ENCODE measurements around the gene PIANP. TPM values are rescaled to one million over a fixed set of nuclear protein-coding genes. Genes with fewer than 3 reads are reported as not detected.

PIANP gene
- total and polyA plus RNA-seq, 2 experiments from 2014 or later = 0.36 to 5.0 TPM

GRCh38 chr12:6688999-6689882 lies 11.4 kb downstream of the PIANP start, which contains the start of gene ZNF384:
ZNF384 (minus strand) TSS chr12:6689375; CDS start chr12:6679520, 9,855 bp downstream.
- DNase-seq (ENCODE audit: low read depth in 1 of 2, low spot score in 1 of 2) = peak; percentile 98 to 99
- peaks cover 13% of the 10 kb centered on the region for H3K4me1 ChIP-seq (ENCODE audit: low read depth)
- H3K27me3 ChIP-seq = no peaks in the 10 kb centered on the region
- no peaks in the 10 kb centered on the region for H3K9me3 ChIP-seq (ENCODE audit: low read depth)
- TF ChIP-seq CTCF (IDR thresholded peaks at IDR 0.05; ENCODE audit: low read depth, low read length) = peak; percentile 19
- H3K4me3 ChIP-seq = peak within 1 kb of the TSS; percentile 65
- peak within 1 kb of the TSS; percentile 84 for H3K27ac ChIP-seq
- peaks cover 2% of the 10 kb centered on the region for H3K36me3 ChIP-seq

GRCh38 chr12:6688543-6688998 lies 12.0 kb downstream of the PIANP start:
- Histone ChIP-seq H3K4me3 (peak overlapping the region; percentile 65), H3K27me3 (no peaks in the 10 kb centered on the region), H3K36me3 (peaks cover 5% of the 10 kb centered on the region), H3K9me3 (ENCODE audit: low read depth) (no peaks in the 10 kb centered on the region), H3K27ac (peak overlapping the region; percentile 84), H3K4me1 (ENCODE audit: low read depth) (peaks cover 13% of the 10 kb centered on the region)
- no peak for TF ChIP-seq CTCF (IDR thresholded peaks at IDR 0.05; ENCODE audit: low read depth, low read length)
- peak in 1 of 2 donors; percentile 35 for DNase-seq (ENCODE audit: low read depth in 1 of 2, low spot score in 1 of 2)

- Histone ChIP-seq H3K27me3 (no peaks in the 10 kb centered on the region), H3K9me3 (ENCODE audit: low read depth) (no peaks in the 10 kb centered on the region), H3K27ac (no peak overlapping the region), H3K4me3 (no peak overlapping the region), H3K36me3 (peaks cover 5% of the 10 kb centered on the region), H3K4me1 (ENCODE audit: low read depth) (peaks cover 13% of the 10 kb centered on the region)
- TF ChIP-seq CTCF (IDR thresholded peaks at IDR 0.05; ENCODE audit: low read depth, low read length) = no peak
- DNase-seq (ENCODE audit: low read depth in 1 of 2, low spot score in 1 of 2) = no peak
Observed at GRCh38 chr12:6685814-6686213, 14.8 kb downstream of the PIANP start.

- peak; percentile 49 to 50 for DNase-seq (ENCODE audit: low read depth in 1 of 2, low spot score in 1 of 2)
- TF ChIP-seq CTCF (IDR thresholded peaks at IDR 0.05; ENCODE audit: low read depth, low read length) = peak; percentile 55
- Histone ChIP-seq H3K4me3 (no peak overlapping the region), H3K9me3 (ENCODE audit: low read depth) (no peaks in the 10 kb centered on the region), H3K36me3 (peaks cover 5% of the 10 kb centered on the region), H3K27me3 (no peaks in the 10 kb centered on the region), H3K4me1 (ENCODE audit: low read depth) (peaks cover 10% of the 10 kb centered on the region), H3K27ac (no peak overlapping the region)
Observed at GRCh38 chr12:6684609-6685008, 16.0 kb downstream of the PIANP start.

- DNase-seq (ENCODE audit: low read depth in 1 of 2, low spot score in 1 of 2) = no peak
- TF ChIP-seq CTCF (IDR thresholded peaks at IDR 0.05; ENCODE audit: low read depth, low read length) = no peak
- no peak overlapping the region for H3K27ac ChIP-seq
- H3K27me3 ChIP-seq = no peaks in the 10 kb centered on the region
- no peak overlapping the region for H3K4me3 ChIP-seq
- peaks cover 63% of the 10 kb centered on the region for H3K36me3 ChIP-seq
- H3K9me3 ChIP-seq (ENCODE audit: low read depth) = no peaks in the 10 kb centered on the region
- no peaks in the 10 kb centered on the region for H3K4me1 ChIP-seq (ENCODE audit: low read depth)
Observed at GRCh38 chr12:6676962-6677361, 23.7 kb downstream of the PIANP start.

Data from cardiac muscle cell (in vitro differentiated cells and primary cell).